Nephron progenitor cell (in vitro differentiated cells): ENCODE data around the gene ITPK1.

ENCODE experiments used
- DNase-seq: peaks from one replicate; pipeline ENCODE4 v3.0.0; 2021
- H3K27ac Mint-ChIP-seq: 2 replicates; pipeline ENCODE4 v1.8.0; 2021; ENCODE audit warnings: mild to moderate bottlenecking, moderate library complexity, mixed read lengths
- H3K27me3 Mint-ChIP-seq: 2 replicates; pipeline ENCODE4 v1.8.0; 2021; ENCODE audit warnings: mild to moderate bottlenecking, low read depth, mixed read lengths; ENCODE audit not compliant: poor library complexity
- H3K36me3 Mint-ChIP-seq: 2 replicates; pipeline ENCODE4 v1.8.0; 2021; ENCODE audit warnings: low read depth, mixed read lengths
- H3K4me1 Mint-ChIP-seq: 2 replicates; pipeline ENCODE4 v1.8.0; 2021; ENCODE audit warnings: mixed read lengths
- H3K4me3 Mint-ChIP-seq: 2 replicates; pipeline ENCODE4 v1.8.0; 2021; ENCODE audit warnings: mild to moderate bottlenecking, moderate library complexity, mixed read lengths
- H3K9me3 Mint-ChIP-seq: 2 replicates; pipeline ENCODE4 v1.8.0; 2021; ENCODE audit warnings: mild to moderate bottlenecking, moderate library complexity, mixed read lengths
- TF ChIP-seq, protein P1 (sequence below): fragments of 200-600 bp; sonication (generic); IDR thresholded peaks from 2 replicates; pipeline ENCODE4 v1.5.0; 2021; ENCODE audit warnings: antibody characterized with exemption

The ITPK1 gene

GRCh38 chr14:92967346-92967926 lies 148.3 kb downstream of the ITPK1 start:
- H3K9me3 Mint-ChIP-seq = peaks cover 26% of the 10 kb centered on the region
- H3K4me1 Mint-ChIP-seq = peaks cover 29% of the 10 kb centered on the region
- TF ChIP-seq, protein P1, sequence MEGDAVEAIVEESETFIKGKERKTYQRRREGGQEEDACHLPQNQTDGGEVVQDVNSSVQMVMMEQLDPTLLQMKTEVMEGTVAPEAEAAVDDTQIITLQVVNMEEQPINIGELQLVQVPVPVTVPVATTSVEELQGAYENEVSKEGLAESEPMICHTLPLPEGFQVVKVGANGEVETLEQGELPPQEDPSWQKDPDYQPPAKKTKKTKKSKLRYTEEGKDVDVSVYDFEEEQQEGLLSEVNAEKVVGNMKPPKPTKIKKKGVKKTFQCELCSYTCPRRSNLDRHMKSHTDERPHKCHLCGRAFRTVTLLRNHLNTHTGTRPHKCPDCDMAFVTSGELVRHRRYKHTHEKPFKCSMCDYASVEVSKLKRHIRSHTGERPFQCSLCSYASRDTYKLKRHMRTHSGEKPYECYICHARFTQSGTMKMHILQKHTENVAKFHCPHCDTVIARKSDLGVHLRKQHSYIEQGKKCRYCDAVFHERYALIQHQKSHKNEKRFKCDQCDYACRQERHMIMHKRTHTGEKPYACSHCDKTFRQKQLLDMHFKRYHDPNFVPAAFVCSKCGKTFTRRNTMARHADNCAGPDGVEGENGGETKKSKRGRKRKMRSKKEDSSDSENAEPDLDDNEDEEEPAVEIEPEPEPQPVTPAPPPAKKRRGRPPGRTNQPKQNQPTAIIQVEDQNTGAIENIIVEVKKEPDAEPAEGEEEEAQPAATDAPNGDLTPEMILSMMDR = no peak
- no peak overlapping the region for H3K27ac Mint-ChIP-seq
- H3K36me3 Mint-ChIP-seq = peaks cover 5% of the 10 kb centered on the region
- H3K4me3 Mint-ChIP-seq = no peak overlapping the region
- no peak for DNase-seq
- H3K27me3 Mint-ChIP-seq = peaks cover 22% of the 10 kb centered on the region

DNA sequence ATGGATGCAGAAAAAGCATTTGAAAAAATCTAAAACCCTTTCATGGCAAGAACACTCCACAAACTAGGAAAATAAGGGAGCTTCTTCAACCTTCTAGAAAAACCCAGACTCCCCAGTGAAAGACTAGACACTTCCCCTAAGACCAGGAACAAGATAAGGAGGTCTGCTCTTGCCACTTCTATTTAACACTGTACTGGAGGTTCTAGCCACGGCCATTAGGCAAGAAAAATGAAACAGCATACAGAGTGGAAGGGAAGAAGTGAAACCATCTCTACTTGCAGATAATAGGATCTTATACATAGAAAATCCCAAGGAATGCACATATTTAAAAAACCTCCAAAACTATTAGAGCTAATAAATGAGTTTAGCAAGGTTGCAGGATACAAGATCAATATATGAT lies 150.4 kb downstream of the ITPK1 start:
- no peak for DNase-seq
- Mint-ChIP-seq H3K27me3 (peaks cover 22% of the 10 kb centered on the region), H3K4me1 (peaks cover 38% of the 10 kb centered on the region), H3K4me3 (no peak overlapping the region), H3K36me3 (peaks cover 8% of the 10 kb centered on the region), H3K27ac (no peak overlapping the region), H3K9me3 (peaks cover 26% of the 10 kb centered on the region)
- TF ChIP-seq, protein P1 = no peak

DNA sequence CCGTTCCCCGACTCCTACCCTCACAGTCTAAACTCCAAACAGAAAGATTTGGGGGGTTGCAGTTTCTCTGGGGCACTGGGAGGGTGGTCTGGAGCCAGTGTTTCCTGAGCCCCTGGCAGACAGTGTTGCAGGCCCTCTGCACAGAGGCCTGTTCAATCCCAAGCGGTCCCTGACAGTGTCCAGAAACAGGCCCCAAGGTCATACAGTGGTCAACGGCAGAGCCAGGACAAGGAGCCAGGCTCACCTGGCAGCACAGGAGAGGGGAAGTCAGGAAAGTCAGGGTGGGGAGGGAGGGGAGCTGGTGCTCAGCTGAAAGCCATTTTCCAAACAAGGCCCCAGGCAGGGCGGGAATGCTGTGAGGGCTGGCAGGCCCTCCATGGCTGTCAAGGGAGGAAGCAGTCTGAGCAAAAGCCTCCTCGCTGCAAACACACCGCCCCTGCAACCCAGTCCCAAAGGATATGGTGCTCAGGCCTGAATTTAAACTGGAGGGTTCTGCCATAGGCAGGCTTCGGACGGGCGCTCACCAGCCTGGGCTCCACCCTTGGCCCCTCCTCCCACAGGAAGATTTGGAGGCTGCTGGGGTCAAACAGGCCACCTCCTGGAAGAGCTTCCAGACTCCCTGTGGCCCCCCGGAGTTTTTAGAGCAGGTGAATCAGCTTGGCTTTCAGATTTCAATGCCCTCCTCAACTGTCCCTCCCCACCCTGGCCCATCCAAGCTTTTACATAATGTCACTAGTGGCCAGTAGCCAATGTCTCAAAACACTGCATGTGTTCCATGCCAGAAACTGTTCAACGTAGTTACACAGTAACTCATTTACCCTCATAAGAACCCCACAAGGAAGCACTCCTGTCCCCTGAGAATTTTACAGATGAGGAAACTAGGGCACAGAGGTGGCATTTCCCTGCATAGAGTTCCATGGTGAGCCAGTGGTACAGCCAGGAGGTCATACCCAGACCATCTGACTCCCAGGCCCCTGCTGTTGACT lies 151.3 kb downstream of the ITPK1 start:
- no peak overlapping the region for H3K4me3 Mint-ChIP-seq
- peaks cover 15% of the 10 kb centered on the region for H3K27me3 Mint-ChIP-seq
- peaks cover 38% of the 10 kb centered on the region for H3K4me1 Mint-ChIP-seq
- H3K27ac Mint-ChIP-seq = peak overlapping the region; percentile 76
- TF ChIP-seq, protein P1 = no peak
- peaks cover 8% of the 10 kb centered on the region for H3K36me3 Mint-ChIP-seq
- no peak for DNase-seq
- peaks cover 26% of the 10 kb centered on the region for H3K9me3 Mint-ChIP-seq

DNA sequence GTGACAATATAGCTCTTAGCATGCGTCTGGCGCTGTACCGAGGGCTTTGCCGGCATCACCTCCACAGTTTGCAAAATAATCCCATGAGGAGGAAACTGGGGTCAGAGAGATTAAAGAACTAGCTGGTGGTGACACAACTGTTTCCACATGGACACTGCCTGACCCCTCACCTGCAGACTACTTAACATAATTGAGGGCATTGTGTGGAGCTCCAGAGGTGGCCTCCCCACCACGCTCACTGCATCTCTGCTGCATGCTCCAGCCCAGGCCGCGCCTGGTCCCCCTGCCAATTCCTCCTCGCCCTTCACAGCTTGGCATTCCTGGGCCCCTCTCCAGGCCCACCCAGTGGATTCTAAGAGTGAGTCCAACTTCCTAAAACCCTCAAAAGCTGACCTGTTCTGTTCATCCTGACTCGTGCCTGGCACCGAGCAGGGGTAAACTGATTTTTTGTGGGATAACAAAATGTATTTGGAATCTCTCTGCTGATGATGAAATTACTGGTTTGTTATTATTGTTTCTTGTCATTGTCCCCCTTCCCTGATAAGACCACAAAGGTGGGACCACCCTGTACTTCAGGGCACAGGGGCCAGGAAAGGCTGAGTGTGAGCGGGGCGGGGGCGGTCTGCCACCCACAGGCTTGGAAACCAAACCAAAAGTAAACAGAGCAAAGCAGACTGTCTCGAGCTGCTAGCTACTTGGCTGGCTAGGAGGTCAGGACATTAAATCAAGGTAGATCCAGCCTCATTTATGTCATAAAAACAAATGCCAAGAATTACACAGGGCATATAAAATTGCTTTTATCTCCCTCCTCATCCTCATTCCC lies 152.2 kb downstream of the ITPK1 start:
- Mint-ChIP-seq H3K27ac (peak overlapping the region; percentile 76), H3K4me3 (no peak overlapping the region), H3K9me3 (peaks cover 26% of the 10 kb centered on the region), H3K27me3 (peaks cover 13% of the 10 kb centered on the region), H3K4me1 (peaks cover 47% of the 10 kb centered on the region), H3K36me3 (peaks cover 8% of the 10 kb centered on the region)
- TF ChIP-seq, protein P1 = no peak
- no peak for DNase-seq

GRCh38 chr14:92962831-92963095 lies 153.0 kb downstream of the ITPK1 start:
- Mint-ChIP-seq H3K27me3 (peaks cover 11% of the 10 kb centered on the region), H3K4me1 (peaks cover 50% of the 10 kb centered on the region)
- no peak for DNase-seq

More at GRCh38 chr14:92962831-92963095, 153.0 kb downstream of the ITPK1 start:
- H3K4me3 Mint-ChIP-seq = no peak overlapping the region
- H3K27ac Mint-ChIP-seq = no peak overlapping the region
- H3K9me3 Mint-ChIP-seq = peaks cover 26% of the 10 kb centered on the region
- TF ChIP-seq, protein P1 = no peak
- H3K36me3 Mint-ChIP-seq = peaks cover 8% of the 10 kb centered on the region
